ENCODE results near the gene IKZF3.

- TF ChIP-seq, protein P1, sequence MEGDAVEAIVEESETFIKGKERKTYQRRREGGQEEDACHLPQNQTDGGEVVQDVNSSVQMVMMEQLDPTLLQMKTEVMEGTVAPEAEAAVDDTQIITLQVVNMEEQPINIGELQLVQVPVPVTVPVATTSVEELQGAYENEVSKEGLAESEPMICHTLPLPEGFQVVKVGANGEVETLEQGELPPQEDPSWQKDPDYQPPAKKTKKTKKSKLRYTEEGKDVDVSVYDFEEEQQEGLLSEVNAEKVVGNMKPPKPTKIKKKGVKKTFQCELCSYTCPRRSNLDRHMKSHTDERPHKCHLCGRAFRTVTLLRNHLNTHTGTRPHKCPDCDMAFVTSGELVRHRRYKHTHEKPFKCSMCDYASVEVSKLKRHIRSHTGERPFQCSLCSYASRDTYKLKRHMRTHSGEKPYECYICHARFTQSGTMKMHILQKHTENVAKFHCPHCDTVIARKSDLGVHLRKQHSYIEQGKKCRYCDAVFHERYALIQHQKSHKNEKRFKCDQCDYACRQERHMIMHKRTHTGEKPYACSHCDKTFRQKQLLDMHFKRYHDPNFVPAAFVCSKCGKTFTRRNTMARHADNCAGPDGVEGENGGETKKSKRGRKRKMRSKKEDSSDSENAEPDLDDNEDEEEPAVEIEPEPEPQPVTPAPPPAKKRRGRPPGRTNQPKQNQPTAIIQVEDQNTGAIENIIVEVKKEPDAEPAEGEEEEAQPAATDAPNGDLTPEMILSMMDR (IDR thresholded peaks at IDR 0.05; ENCODE audit: poor library complexity, severe bottlenecking) = no peak
- TF ChIP-seq POLR2AphosphoS5 (IDR thresholded peaks at IDR 0.05) (no peak), EP300 (conservative IDR thresholded peaks at IDR 0.05; ENCODE audit: poor library complexity, severe bottlenecking) (no peak), TAF1 (IDR thresholded peaks at IDR 0.05; ENCODE audit: low read depth) (no peak)
- TF ChIP-seq, protein P2, sequence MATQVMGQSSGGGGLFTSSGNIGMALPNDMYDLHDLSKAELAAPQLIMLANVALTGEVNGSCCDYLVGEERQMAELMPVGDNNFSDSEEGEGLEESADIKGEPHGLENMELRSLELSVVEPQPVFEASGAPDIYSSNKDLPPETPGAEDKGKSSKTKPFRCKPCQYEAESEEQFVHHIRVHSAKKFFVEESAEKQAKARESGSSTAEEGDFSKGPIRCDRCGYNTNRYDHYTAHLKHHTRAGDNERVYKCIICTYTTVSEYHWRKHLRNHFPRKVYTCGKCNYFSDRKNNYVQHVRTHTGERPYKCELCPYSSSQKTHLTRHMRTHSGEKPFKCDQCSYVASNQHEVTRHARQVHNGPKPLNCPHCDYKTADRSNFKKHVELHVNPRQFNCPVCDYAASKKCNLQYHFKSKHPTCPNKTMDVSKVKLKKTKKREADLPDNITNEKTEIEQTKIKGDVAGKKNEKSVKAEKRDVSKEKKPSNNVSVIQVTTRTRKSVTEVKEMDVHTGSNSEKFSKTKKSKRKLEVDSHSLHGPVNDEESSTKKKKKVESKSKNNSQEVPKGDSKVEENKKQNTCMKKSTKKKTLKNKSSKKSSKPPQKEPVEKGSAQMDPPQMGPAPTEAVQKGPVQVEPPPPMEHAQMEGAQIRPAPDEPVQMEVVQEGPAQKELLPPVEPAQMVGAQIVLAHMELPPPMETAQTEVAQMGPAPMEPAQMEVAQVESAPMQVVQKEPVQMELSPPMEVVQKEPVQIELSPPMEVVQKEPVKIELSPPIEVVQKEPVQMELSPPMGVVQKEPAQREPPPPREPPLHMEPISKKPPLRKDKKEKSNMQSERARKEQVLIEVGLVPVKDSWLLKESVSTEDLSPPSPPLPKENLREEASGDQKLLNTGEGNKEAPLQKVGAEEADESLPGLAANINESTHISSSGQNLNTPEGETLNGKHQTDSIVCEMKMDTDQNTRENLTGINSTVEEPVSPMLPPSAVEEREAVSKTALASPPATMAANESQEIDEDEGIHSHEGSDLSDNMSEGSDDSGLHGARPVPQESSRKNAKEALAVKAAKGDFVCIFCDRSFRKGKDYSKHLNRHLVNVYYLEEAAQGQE (IDR thresholded peaks at IDR 0.05; ENCODE audit: borderline replicate concordance) = no peak
These were observed 3.2 kb upstream of the IKZF3 start for GRCh38 chr17:39867084-39867879.

Measured in neural cell (in vitro differentiated cells).